ENCODE measurements around the gene GLOD5.

GLOD5 gene

GRCh38 chrX:48761674-48762471, at the start of gene GLOD5:
TSS of gene GLOD5 (plus strand) at chrX:48761747. CDS start at chrX:48761791, 44 bp downstream.
- DNase-seq (ENCODE audit: low read depth), result no peak

- no peak for DNase-seq (ENCODE audit: low read depth)
These were observed 49.5 kb upstream of the GLOD5 start for GRCh38 chrX:48711929-48712505.

DNA sequence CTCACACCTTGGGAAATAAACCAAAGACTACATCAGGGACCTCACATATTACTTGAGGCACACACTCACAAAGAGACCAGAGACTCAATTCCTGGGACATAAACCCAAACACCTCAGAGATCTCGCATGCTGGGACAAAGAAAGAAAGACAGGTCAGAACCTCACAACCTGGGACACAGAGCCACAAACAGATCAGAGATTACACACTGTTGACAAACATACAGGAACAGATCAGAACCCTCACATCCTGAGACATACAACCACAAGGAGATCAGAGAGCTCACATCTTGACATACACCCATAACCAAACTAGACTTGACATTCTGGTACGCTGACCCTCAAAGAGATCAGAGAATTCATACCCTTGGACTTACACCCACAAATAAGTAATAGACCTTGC, 47.7 kb upstream of the GLOD5 start:
- no peak for DNase-seq (ENCODE audit: low read depth)

DNA sequence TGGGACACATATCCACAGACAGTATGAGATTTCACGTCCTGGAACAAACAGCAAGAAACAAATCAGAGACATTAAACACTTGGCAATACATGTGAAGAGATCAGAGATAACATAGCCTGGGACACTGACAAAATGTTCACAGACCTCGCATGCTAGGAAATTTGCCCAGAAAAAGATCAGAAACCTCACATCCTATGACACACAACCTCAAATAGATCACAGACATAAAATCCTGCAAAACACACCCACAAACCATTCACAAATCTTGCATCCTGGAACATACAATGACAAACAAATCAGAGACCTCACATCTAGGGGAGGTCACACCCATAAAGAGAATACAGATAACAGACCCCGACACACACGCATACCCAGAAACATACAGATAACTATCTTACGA, 47.0 kb upstream of the GLOD5 start:
- no peak for DNase-seq (ENCODE audit: low read depth)

- no peak for DNase-seq (ENCODE audit: low read depth)
These were observed 46.5 kb upstream of the GLOD5 start for GRCh38 chrX:48715072-48715471.

GRCh38 chrX:48715876-48716502, 45.6 kb upstream of the GLOD5 start:
- no peak for DNase-seq (ENCODE audit: low read depth)

DNA sequence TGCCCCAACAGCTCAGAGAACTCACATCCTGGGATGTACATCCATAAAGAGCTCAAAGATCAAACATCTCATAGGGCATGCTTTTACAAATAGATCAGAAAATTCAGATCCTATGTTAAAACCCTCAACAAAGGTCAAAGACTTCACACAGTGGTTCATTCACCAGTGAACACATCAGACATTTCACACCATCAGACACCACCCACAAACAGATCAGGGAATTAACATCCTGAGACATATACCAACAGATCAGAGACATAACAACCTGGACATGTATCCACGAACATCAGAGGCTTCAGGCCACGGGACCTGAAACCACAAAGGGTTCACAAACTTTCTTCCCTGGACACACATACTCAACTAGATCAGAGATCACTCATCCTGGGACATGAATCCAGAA, 41.6 kb upstream of the GLOD5 start:
- DNase-seq (ENCODE audit: low read depth), result no peak

DNA sequence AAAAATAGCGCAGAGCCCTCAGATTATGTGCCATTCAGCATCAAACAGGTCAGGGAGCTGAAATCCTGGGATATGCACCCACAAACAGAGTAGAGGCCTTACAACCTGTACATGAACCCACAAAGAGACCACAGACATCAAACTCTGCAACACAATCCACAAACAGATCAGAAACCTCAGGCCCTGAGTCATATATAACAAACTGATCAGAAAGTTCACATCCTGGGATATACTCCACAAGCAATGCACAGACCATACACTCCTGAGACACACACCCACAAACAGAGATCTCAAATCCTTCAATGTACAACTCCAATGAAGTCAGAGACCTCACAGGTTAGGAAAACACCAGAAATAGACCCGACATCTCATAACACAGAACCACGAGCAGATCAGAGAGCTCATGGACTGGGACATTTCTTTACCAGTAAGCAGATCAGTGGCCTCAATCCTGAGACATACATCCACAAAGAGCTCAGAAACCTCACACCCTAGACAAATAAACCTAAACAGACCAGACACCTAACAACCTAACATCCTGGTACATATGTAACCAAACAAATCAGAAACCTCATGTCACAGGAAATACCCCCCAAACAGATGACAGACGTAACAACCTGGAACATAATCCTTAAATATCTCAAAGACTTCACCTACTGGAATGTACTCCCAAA, 40.8 kb upstream of the GLOD5 start:
- DNase-seq (ENCODE audit: low read depth), result no peak

DNA sequence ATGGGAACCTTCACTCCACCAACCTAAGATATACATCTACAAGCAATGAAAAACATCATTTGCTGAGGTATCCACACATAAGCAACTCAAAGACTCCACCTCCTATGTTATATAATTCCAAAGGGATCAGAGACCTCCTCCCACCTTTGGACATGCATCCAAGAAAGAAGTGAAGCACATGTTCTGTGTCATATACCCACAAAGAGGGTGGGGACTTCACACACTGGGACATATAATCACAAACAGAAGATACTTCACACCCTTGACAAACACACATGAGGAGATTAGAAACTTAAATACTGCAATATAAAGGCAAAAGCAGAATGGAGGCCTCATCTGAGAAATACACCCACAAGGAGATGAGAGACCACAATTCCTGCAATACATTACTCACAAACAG, 39.6 kb upstream of the GLOD5 start:
- no peak for DNase-seq (ENCODE audit: low read depth)

- no peak for DNase-seq (ENCODE audit: low read depth)
These were observed 35.0 kb upstream of the GLOD5 start for GRCh38 chrX:48726596-48726995.

- no peak for DNase-seq (ENCODE audit: low read depth)
These were observed 32.9 kb upstream of the GLOD5 start for GRCh38 chrX:48728653-48729052.

- DNase-seq (ENCODE audit: low read depth), result no peak
These were observed 25.2 kb upstream of the GLOD5 start for GRCh38 chrX:48736303-48736702.

DNA sequence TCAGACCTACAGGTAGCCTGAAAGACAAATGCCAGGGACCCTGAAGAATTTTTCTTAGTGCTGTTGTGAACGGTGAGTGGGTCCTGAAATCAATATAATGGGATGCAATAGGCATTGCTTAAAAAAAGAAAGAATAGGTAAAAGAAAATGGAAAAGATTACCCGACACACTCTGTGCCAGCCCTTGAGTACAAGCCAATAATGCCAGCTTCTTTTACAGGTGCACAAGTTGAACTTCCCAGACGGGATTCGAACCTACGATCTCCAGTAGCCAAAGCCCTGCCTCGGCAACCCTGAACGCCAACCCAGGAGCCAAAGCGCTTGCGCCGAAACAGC, 24.7 kb upstream of the GLOD5 start:
- DNase-seq (ENCODE audit: low read depth), result no peak

GRCh38 chrX:48737213-48737938, 24.2 kb upstream of the GLOD5 start:
- DNase-seq (ENCODE audit: low read depth), result peak; percentile 77

GRCh38 chrX:48737940-48738339, 23.6 kb upstream of the GLOD5 start:
- DNase-seq (ENCODE audit: low read depth), result no peak

DNA sequence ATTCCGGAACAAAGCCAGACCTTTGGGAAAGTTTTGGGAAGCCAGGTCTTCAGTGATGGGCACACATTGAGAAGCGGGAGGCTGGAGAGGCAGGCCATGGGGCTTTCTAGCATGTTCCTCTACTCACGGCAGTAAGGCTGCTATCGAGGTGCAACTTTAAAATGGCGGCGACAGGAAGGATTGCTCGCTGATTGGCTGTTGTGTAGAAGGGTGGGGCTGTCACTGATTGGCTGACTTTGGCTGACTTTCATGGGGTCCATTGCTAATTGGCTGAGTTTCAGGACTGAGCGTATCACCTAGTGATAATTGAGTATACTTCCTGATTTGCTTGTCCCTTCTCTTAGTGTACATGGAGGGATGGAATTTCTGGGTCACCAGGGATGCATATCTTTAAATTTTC, 19.7 kb upstream of the GLOD5 start:
- DNase-seq (ENCODE audit: low read depth), result no peak

GRCh38 chrX:48745222-48745621, 16.3 kb upstream of the GLOD5 start:
- DNase-seq (ENCODE audit: low read depth), result no peak

GRCh38 chrX:48747415-48748016, 14.0 kb upstream of the GLOD5 start:
- no peak for DNase-seq (ENCODE audit: low read depth)

DNA sequence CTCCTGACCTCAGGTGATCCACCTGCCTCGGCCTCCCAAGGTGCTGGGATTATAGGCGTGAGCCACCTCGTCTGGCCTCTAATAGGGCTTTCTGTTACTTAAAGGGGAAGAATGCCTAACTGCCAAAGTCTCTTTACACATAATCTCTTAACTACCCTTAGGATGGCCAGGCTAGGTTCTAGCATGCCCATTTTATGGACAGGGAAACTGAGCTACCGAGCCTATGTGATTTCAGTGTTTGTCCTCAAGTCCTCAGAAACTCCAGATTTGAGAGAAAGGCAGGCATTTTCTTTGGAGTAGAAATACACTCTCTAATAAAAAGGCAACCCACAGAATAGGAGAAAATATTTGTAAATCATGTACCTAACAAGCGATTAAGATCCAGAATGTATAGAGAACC, 12.4 kb upstream of the GLOD5 start:
- no peak for DNase-seq (ENCODE audit: low read depth)

- no peak for DNase-seq (ENCODE audit: low read depth)
These were observed 10.2 kb upstream of the GLOD5 start for GRCh38 chrX:48751343-48751742.

GRCh38 chrX:48752498-48752897, 9.0 kb upstream of the GLOD5 start:
- no peak for DNase-seq (ENCODE audit: low read depth)

DNA sequence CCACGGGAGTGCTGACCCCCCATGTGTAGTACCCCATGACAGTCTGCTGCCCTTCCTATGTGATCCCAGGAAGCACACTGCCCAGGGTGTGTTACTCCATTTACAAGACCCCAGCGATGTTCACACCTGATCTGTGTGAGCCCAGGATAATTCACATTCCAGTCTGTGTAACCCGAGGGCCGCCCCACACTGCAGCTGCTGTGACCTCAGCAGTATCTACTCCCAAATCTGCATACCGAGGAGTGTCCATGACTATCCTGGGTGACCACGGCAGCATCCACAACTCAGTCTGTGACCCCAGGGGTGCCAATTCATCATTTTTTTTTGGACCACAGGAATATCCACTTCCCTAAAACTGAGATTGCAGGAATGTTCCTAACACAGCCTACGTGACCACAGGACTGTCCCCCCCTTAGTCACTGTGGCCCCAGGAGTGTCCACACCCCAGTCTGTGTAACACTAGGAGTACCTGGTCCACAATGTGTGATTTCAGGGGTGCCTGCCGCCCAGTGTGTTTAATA, 7.8 kb upstream of the GLOD5 start:
- no peak for DNase-seq (ENCODE audit: low read depth)
